Gastroesophageal sphincter (tissue), 3 donors: ENCODE data around the gene SSRP1.

Source experiments
- POLR2AphosphoS5 ChIP-seq: sonication (generic); formaldehyde crosslinking; IDR thresholded peaks from one replicate; pipeline ENCODE4 v1.6.1; 2017; ENCODE audit warnings: antibody characterized with exemption
- TF ChIP-seq, protein P1 (sequence below), 4 experiments: fragments of 200-600 bp in 2 of 4; fragments of 450-650 bp in 2 of 4; sonication (generic) in 1 of 4; IDR thresholded peaks; one replicate each; pipeline ENCODE4 v1.5.1; 2017 to 2019; ENCODE audit warnings: antibody characterized with exemption in 4 of 4, mild to moderate bottlenecking in 2 of 4, moderate library complexity in 2 of 4

- TF ChIP-seq, protein P1, sequence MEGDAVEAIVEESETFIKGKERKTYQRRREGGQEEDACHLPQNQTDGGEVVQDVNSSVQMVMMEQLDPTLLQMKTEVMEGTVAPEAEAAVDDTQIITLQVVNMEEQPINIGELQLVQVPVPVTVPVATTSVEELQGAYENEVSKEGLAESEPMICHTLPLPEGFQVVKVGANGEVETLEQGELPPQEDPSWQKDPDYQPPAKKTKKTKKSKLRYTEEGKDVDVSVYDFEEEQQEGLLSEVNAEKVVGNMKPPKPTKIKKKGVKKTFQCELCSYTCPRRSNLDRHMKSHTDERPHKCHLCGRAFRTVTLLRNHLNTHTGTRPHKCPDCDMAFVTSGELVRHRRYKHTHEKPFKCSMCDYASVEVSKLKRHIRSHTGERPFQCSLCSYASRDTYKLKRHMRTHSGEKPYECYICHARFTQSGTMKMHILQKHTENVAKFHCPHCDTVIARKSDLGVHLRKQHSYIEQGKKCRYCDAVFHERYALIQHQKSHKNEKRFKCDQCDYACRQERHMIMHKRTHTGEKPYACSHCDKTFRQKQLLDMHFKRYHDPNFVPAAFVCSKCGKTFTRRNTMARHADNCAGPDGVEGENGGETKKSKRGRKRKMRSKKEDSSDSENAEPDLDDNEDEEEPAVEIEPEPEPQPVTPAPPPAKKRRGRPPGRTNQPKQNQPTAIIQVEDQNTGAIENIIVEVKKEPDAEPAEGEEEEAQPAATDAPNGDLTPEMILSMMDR (IDR thresholded peaks at IDR 0.05): peak in 1 of 4 experiments; percentile 33
- peak; percentile 81 for TF ChIP-seq POLR2AphosphoS5
These were observed 10.6 kb downstream of the SSRP1 start, which contains the start of gene TNKS1BP1 for GRCh38 chr11:57324886-57325734.
